HG03135 (cell line): Measurements from ENCODE around the gene SH3GLB2.

Experiments
- ATAC-seq: cut with Tn5 transposase; IDR thresholded peaks from one replicate; pipeline ENCODE4 v1.9.1; 2021; ENCODE audit warnings: mild to moderate bottlenecking, moderate library complexity; ENCODE audit not compliant: unreplicated experiment

Gene SH3GLB2

DNA sequence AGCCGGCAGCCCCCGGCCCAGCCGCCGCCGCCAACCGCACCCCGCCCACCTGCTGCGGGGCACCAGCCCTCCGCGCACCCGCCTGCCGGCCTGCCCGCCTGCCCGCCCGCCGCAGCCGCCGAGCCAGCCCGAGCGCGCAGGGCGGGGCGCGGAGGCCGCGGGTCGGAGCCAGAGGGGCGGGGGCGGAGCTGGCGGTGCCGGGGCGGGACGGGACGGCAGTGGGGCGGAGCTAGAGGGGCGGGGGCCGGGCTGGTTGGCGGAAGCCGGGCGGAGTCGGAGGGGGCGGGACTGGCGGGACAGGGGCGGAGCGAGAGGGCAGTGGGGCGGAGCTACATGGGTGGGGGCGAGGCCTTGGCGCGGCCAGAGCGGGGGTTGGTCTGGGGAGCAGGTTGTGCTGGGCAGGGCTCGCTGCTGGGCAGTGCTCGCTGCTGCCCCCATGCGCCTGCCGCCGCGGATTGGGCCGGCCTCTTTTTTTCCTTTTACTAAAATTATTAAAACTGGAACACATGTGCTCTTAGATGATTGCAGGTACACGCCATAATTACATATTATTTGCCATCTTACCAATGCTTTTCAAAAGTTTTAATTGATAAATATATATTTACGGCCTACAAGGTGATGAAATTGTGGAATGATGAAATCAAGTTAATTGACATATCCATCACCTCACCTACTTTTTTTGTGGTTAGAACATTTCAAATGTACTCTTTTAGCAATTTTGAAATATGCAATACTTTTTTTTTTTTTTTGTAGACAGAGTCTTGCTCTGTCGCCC lies at the start of gene SH3GLB2:
Gene SH3GLB2, minus strand, starts transcription at position 140 of the 775 bp plus-strand sequence. CDS start 177 bp downstream, outside the sequence.
- peak; percentile 73 for ATAC-seq

GRCh38 chr9:129077236-129077635 lies 49.1 kb upstream of the SH3GLB2 start:
- no peak for ATAC-seq

DNA sequence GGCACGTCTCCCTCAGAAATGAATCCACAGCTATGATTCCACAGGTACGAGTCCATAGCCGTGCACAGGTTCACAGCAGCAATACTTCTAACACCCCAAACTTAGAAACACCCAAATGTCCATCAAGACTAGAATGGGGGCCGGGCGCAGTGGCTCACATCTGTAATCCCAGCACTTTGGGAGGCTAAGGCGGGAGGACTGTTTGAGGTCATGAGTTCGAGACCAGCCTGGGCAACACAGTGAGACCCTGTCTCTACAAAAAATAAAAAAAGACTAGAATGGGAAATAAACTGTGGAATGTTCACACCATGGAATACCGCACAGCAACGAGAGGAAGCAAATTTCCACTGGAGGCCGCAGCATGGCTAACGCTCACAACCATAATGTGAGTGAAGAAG lies 48.5 kb upstream of the SH3GLB2 start:
- no peak for ATAC-seq

GRCh38 chr9:129075996-129076639 lies 48.0 kb upstream of the SH3GLB2 start:
- ATAC-seq, result no peak

DNA sequence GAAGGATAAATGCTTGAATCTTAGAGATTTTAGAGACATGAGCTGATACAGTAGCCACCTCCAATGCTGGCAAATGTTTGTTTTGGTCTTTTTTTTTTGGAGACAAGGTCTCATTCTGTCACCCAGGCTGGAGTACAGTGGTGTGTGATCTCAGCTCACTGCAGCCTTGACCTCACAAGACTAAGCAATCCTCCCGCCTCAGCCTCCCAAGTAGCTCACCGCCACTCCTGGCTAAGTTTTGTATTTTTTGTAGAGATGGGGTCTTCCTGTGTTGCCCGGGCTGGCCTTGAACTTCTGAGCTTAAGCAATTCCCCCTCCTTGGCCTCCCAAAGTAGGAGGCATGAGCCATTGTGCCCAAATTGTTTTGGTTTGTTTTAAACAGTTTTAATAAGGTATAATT lies 46.0 kb upstream of the SH3GLB2 start:
- no peak for ATAC-seq

GRCh38 chr9:129073404-129073803 lies 45.3 kb upstream of the SH3GLB2 start:
- no peak for ATAC-seq

- ATAC-seq, result no peak
Observed at GRCh38 chr9:129072171-129072570, 44.0 kb upstream of the SH3GLB2 start.

DNA sequence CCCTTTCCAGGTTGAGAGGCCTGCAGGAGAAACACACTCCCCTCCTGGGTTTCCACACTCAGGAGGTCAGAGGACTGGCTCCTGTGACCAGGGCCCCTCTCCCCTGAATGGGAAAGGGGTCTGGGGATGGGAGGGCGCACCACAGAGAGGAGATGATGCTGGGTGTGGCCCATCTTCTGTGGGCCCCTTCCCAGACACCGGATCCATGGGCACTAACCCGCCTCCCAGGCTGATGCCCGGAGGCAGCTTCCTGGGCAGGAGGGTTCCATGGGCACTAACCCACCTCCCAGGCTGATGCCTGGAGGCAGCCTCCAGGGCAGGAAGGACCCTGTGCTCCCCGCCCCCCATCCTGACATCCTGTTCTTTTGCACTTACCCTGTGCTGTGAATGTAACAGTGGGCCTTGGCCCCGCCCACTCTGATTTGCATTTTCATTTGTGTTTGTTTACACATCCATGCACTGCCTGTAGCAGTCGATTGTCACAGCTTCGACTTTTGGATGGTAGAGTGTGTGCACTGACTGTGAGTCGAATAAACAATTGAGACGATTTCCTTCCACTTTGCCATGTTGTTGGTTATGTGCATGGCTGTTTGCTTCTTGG lies 43.5 kb upstream of the SH3GLB2 start:
- ATAC-seq, result no peak

DNA sequence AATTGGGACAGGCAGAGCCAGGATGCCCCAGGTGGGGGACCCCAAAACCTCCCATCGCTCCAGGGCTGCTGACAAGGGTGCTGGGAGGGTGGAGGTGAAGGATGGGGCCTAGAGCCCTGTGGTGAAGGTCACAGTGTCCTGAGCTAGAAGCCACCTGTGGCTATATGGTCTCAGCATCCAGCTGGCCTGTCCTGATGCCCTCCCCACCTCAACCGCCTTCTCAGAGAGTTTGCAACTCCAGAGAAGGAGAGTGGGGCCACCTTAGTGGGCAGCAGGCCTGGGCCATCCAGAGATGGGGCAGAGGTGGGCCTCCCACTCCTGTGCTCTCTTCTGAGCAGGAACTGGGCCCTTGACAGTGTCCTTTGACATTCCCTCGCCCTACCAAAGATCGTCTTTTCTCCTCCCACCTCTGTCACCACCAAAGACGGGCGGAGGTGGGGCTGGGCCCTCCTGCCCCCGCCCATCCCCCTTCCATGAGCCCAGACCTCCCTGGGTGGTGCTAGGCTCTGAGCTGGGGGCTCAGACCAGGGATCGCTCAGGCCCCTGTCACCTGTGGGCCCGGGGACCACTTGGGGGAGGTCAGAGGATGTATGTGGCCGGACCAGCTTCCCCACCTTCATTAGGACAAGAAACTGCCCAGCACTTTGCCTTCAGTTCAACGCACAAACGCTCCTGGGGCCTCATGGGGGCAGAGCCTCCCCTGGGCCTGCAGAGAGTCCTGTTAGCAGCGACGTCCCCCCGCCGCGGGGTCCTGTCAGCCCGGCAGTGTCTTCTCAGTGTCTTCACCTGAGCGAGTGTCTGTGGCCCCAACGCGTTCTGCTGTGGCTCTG lies 42.8 kb upstream of the SH3GLB2 start:
- no peak for ATAC-seq

GRCh38 chr9:129069862-129070641 lies 41.9 kb upstream of the SH3GLB2 start:
- no peak for ATAC-seq

- ATAC-seq, result peak; percentile 76
Observed at GRCh38 chr9:129068990-129069861, 41.1 kb upstream of the SH3GLB2 start.

DNA sequence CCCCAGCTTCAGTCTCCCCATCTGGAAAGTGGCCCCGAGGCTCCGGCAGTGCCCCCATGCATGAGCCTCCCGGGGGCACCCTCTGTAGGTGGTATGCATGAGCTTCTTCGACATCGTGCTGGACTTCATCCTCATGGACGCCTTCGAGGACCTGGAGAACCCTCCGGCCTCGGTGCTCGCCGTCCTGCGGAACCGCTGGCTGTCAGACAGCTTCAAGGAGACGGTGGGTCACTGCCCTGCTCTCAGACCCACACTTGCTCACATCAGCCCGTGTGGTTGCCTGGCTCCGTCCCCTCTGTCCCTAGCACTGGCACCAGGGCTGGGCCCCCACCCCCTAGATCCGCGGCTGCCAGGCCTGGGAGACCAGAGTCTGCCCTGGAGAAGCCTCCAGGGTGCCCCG lies 40.0 kb upstream of the SH3GLB2 start:
- ATAC-seq, result no peak

GRCh38 chr9:129064499-129064908 lies 36.4 kb upstream of the SH3GLB2 start:
- ATAC-seq, result no peak

DNA sequence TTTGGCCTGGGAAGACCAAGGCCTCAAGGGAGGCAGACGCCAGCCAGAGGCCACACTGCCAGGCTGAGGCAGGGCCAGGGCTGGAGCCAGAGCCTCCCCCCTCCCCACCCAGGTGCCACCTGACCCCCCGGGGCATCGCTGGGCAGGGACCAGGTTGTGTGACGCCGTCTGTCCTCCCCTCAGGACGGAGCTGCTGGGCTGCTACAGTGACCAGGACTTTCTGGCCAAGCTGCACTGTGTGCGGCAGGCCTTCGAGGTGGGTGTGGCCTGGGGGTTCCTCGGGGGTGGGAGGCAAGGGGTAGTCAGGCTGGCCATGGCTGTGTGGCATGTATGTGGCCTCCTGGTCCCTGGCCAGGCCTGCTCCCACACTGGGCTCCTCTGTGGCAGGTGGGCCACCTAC lies 34.9 kb upstream of the SH3GLB2 start:
- no peak for ATAC-seq

DNA sequence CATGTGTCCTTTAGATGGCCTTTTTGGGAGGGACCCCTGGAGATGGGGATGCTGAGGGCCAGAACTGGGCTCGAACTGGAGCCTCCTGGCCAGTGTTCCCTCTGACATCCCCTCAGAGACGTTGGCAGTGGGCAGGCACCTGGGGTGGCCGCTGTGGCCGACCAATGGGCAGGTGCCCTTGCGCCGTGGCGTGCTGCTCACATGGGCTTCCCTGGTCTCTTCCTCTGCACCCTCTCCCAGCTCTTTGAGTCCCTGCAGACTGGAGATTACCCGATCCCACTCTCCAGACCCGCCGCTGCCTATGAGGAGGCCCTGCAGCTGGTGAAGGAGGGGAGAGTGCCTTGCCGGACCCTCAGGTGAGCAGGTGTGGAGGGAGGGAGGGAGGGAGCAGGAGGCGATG lies 32.9 kb upstream of the SH3GLB2 start:
- ATAC-seq, result no peak

DNA sequence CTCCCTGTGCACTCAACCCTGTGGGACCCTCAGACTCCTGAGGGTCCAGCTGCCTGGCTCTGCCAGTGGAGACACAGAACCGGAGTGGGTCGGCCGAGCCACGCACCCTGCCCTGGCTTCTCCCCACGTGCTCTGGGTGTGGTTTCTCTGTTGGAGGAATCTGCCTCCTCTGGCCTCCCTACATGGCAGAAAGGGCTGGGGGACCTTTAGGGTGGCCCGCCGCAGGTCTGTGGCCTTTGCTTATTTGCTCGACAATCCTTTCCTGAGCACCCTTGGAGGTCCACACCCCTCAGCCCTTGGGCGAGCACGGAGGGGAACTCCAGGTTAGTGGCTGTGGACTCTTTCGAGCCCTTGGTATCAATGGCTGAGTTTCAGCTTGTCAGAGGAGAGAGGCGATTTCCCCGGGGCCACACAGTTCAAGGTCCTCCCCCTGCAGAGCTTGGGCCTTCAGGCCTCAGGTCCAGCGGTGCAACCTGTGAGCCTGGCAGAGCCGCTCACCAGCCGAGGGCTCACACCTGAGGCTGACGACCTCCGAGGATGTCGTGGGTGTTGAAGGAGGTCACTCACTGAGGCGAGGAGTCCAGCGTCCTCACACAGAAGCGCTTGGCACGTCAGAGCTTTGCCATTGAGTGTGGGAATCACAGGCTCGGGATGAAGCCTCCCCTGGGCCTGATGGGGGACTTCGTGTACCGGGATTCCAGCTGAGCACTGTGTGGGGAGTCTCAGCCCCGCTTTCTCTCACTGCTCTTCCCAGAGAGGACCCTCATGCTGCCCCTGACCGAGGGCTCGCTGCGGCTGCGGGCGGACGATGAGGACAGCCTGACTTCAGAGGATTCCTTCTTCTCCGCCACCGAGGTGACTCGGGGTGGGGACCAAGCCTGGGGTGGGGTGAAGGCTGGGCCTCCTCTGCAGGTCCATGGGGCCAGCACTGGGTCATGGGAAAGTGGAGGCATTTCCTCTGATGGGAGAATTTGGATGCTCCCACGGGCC lies 32.0 kb upstream of the SH3GLB2 start:
- ATAC-seq, result no peak

- no peak for ATAC-seq
Observed at GRCh38 chr9:129058965-129059795, 31.0 kb upstream of the SH3GLB2 start.
